Tibial artery (tissue), 4 donors: ENCODE measurements around the gene LUC7L3.

Experiments
- DNase-seq, 2 donors: peaks; one replicate each; pipeline ENCODE4 v3.0.0-alpha.2; 2019
- H3K27ac ChIP-seq, 2 donors: fragments of 200-600 bp; sonication (generic) in 1 of 2; 1 replicate in 1 of 2; 2 replicates in 1 of 2; pipeline ENCODE4 v1.5.1; 2018 to 2019; ENCODE audit warnings: mild to moderate bottlenecking in 1 of 2
- H3K27me3 ChIP-seq, 2 donors: fragments of 200-600 bp; sonication (generic) in 1 of 2; one replicate each; pipeline versions ENCODE4 v1.5.1 to v1.6.0; 2016 to 2019
- H3K36me3 ChIP-seq, 3 donors: fragments of 200-600 bp; sonication (generic) in 2 of 3; one replicate each; pipeline ENCODE4 v1.5.1; 2016 to 2019; ENCODE audit warnings: mild to moderate bottlenecking in 2 of 3
- H3K4me1 ChIP-seq, 4 donors: fragments of 200-600 bp; sonication (generic) in 2 of 4; 1 replicate in 3 of 4; 2 replicates in 1 of 4; pipeline ENCODE4 v1.5.1; 2016 to 2019
- H3K4me3 ChIP-seq, 2 donors: fragments of 200-600 bp; sonication (generic) in 1 of 2; 1 replicate in 1 of 2; 2 replicates in 1 of 2; pipeline ENCODE4 v1.5.1; 2018 to 2019; ENCODE audit warnings: mild to moderate bottlenecking in 2 of 2
- H3K9me3 ChIP-seq, 3 donors: fragments of 200-600 bp; sonication (generic) in 1 of 3; one replicate each; pipeline ENCODE4 v1.5.1; 2016 to 2019
- intact Hi-C: fragments of 100-400 bp; cut with DNase I; formaldehyde crosslinking; loops from one replicate; pipeline ENCODE4 v1.15.0; 2023; ENCODE audit warnings: low total_unique reads
- TF ChIP-seq, protein P1 (sequence below), 2 experiments: fragments of 200-600 bp in 1 of 2; fragments of 450-650 bp in 1 of 2; IDR thresholded peaks; one replicate each; pipeline ENCODE4 v1.5.1; 2017 to 2019; ENCODE audit warnings: antibody characterized with exemption in 2 of 2, mild to moderate bottlenecking in 1 of 2, moderate library complexity in 1 of 2

Gene LUC7L3

DNA sequence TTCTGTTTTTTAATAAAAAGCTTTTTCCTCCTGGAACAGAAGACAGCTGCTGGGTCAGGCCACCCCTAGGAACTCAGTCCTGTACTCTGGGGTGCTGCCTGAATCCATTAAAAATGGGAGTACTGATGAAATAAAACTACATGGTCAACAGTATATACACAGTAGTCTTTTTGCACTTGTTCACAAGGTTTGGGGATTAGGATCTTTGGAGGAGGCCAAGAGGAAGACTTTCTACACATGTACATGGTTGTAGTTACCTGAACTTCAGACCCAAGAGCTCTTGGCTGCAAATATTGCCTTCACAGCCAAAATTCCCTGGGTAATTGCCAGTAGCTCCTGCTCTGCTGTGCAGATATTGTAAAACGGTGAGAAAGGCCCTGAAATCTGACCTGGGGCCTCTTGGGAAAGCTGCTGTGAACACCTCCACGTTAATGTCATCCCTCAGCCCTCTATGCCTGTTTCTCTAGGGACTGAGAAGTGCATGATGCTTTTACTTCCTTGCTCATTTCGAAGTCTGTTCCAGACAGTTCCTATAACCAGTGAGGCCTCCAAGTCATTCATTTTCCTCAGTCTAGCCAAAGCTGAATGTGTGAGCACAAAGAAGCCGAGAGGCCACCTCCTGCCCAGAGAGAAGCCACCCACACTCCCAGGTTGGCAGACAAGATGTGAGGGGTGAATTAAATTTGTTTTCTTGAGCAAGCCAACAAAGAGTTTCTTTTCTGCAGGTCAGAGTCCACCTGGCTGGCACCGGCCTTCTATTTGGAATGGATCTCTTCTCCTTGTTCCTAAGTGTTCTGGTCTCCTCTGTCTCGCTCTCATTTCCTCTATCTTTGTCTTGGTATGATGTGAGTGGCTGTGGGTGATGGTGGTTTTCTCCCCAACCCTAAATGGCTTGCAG lies 27.6 kb upstream of the LUC7L3 start:
- Histone ChIP-seq H3K27me3 (no peaks in the 10 kb centered on the region), H3K27ac (no peak overlapping the region), H3K36me3 (peaks cover 32 to 48% (median 39%) of the 10 kb centered on the region in 3 donors), H3K4me1 (peaks cover 2 to 56% (median 29%) of the 10 kb centered on the region in 4 donors), H3K9me3 (no peaks in the 10 kb centered on the region), H3K4me3 (no peak overlapping the region)
- intact Hi-C loops: no loop called here
- DNase-seq: no peak
- TF ChIP-seq, protein P1, sequence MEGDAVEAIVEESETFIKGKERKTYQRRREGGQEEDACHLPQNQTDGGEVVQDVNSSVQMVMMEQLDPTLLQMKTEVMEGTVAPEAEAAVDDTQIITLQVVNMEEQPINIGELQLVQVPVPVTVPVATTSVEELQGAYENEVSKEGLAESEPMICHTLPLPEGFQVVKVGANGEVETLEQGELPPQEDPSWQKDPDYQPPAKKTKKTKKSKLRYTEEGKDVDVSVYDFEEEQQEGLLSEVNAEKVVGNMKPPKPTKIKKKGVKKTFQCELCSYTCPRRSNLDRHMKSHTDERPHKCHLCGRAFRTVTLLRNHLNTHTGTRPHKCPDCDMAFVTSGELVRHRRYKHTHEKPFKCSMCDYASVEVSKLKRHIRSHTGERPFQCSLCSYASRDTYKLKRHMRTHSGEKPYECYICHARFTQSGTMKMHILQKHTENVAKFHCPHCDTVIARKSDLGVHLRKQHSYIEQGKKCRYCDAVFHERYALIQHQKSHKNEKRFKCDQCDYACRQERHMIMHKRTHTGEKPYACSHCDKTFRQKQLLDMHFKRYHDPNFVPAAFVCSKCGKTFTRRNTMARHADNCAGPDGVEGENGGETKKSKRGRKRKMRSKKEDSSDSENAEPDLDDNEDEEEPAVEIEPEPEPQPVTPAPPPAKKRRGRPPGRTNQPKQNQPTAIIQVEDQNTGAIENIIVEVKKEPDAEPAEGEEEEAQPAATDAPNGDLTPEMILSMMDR (IDR thresholded peaks at IDR 0.05): no peak

DNA sequence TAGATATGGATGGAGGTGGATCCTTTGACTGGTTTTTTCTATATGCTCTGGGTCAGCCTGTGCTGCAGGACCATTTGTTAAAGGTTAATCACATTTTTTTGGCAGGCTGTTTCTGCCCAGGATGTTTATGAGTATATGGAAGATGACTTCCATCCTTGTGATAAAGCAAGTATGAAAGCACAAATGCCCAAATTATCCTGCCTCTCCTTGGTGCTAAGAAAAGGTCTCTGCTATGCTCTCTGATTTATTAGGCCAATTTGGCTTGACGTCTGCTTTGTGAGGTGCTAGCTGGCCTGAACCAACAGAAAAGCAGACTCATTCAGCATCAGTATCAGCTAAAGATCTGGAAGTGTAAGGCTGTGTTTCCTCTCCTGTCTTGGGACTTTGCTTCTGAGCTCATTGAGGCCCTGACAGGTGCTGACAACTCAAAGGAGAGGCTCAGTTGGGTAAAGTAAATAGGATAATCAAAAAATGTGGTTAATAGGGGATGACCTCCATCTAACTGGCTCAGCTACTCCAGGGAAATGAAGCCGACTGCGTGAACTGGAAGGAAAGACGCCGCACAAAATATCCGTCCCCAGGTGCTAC lies 26.9 kb upstream of the LUC7L3 start:
- TF ChIP-seq, protein P1 (IDR thresholded peaks at IDR 0.05): no peak
- Histone ChIP-seq H3K36me3 (peaks cover 39 to 56% (median 46%) of the 10 kb centered on the region in 3 donors), H3K4me1 (peaks cover 0 to 49% (median 22%) of the 10 kb centered on the region in 4 donors), H3K27ac (peak overlapping the region in 1 of 2 donors; percentile 33), H3K27me3 (no peaks in the 10 kb centered on the region), H3K9me3 (no peaks in the 10 kb centered on the region), H3K4me3 (no peak overlapping the region)
- no peak for DNase-seq
- intact Hi-C loops: no loop called here

DNA sequence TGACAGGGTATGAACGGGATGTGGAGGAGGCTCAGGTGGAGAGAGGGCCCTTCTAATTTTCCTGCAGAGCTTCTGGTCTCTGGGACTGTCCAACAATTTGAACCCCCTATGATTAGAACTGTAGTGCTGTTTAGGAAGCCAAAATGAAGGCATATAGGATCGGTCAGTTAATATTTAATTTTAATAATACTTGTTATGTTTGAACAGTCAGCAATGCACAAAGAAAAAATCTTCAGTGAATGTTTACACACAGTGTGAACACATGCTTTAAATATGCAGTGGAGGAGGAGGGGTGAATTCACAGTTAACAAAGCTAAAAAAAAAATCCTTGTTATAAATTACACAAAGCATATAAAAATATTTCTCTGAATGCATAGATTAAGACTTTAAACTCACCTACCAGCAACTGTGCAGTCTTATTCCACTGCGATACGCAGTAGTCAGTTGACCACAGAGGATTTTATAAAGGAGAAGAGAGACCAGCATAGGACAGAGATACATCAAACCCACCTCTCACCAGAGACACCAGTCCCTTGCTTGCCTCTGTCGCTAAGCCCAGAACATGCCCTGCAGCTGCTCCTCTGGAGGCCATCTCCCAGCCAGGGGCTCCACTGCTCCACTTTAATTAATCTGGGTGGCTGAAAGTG lies 26.2 kb upstream of the LUC7L3 start:
- H3K4me1 ChIP-seq: peaks cover 0 to 43% (median 20%) of the 10 kb centered on the region in 4 donors
- H3K36me3 ChIP-seq: peaks cover 45 to 62% (median 52%) of the 10 kb centered on the region in 3 donors
- intact Hi-C loops: no loop called here
- no peak for DNase-seq
- H3K27ac ChIP-seq: peak overlapping the region in 1 of 2 donors; percentile 33
- no peaks in the 10 kb centered on the region for H3K9me3 ChIP-seq
- H3K4me3 ChIP-seq: no peak overlapping the region
- no peaks in the 10 kb centered on the region for H3K27me3 ChIP-seq
- TF ChIP-seq, protein P1 (IDR thresholded peaks at IDR 0.05): no peak

DNA sequence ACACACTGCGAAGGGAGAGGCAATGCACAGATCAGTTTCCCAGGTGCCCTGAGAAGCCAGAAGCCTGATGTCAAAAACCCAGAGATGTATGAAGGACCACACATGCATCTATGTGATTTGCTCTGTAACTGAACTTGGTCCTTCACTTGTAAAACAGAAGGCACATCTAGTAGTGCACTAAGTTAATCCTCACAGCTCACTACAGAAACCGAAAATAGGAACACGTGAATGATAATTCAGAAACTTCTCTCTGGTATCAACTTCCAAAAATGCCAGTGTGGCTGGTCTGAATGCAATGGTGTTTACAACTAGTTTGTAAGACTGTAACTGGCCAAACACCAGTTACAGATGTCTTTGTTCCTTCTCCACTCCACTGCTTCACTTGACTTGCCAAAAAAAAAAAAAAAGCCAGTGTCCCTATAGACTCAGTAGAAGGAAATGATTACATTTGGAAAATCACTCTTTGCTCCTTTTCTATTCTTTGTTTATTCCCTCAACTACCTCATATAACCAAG lies 23.0 kb upstream of the LUC7L3 start:
- intact Hi-C loops: no loop called here
- Histone ChIP-seq H3K4me1 (peaks cover 0 to 24% (median 5%) of the 10 kb centered on the region in 4 donors), H3K36me3 (peaks cover 69 to 85% (median 74%) of the 10 kb centered on the region in 3 donors)

DNA sequence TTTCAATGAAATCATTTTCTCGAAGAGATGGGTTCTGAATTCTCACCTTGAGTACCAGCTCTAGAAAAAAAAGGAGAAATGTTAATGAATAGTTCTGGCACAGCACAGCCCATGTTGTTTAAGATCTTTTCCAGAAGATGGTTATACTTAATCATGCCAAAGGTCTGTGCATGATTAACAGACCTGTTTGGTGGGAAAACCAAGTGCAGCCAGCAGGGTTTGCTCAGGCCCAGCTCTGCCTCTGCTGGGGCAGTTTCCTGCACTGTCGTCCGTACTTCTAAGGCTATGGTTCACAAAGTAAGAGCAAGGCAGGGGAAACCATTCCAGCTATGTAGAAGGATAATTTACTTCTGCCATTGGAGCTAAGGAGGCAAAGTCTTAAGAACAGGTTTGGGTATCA lies 22.3 kb upstream of the LUC7L3 start:
- Histone ChIP-seq H3K27ac (no peak overlapping the region), H3K4me1 (peaks cover 0 to 30% (median 4%) of the 10 kb centered on the region in 4 donors)
- no peak for DNase-seq

More for the DNA sequence above, 23.0 kb upstream of the LUC7L3 start:
- no peak overlapping the region for H3K4me3 ChIP-seq
- H3K27me3 ChIP-seq: no peaks in the 10 kb centered on the region
- no peak overlapping the region for H3K27ac ChIP-seq
- TF ChIP-seq, protein P1 (IDR thresholded peaks at IDR 0.05): no peak
- H3K9me3 ChIP-seq: no peaks in the 10 kb centered on the region
- no peak for DNase-seq

More for the DNA sequence above, 22.3 kb upstream of the LUC7L3 start:
- TF ChIP-seq, protein P1 (IDR thresholded peaks at IDR 0.05): no peak
- H3K9me3 ChIP-seq: no peaks in the 10 kb centered on the region
- peaks cover 69 to 80% (median 72%) of the 10 kb centered on the region in 3 donors for H3K36me3 ChIP-seq
- H3K27me3 ChIP-seq: no peaks in the 10 kb centered on the region
- no peak overlapping the region for H3K4me3 ChIP-seq
- intact Hi-C loops: no loop called here
